ENCODE data around the gene IDH1.

The IDH1 gene

DNA sequence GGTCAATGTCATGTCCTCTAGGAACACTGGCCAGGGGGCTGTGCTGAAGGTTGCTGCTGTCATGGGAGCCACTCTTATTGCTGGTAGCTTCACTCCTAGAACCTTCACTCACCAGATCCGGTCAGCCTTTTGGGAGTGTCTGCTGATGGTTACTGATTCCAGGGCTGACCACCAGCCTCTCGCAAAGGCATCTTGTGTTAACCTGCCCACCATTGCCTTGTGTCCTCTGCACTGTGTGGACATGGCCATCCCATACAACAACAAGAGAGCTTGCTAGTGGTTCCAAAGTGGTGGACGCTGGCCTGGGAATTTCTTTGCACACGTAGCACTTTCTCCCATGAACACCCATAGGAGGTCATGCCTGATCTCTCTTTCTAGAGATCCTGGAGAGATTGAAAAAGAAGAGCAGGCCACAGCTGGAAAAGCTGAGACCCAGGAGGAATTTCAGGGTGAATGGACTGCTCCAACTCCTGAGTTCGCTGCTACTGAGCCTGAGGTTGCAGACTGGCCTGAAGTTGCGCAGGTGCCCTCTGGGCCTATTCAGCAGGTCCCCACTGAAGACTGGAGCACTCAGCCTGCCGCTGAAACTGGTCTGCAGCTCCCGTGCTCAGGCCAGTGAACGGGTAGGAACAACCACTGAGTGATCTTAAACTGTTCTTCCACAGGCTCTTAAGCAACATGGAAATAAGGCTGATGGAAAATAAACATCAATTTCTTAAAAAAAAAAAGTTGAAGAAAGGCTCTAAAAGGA is 46.4 kb downstream of the IDH1 start:
- no peak for DNase-seq

- DNase-seq, result no peak
Observed at GRCh38 chr2:208207769-208208168, 47.1 kb downstream of the IDH1 start.

- no peak for DNase-seq
Observed at GRCh38 chr2:208204166-208204565, 50.7 kb downstream of the IDH1 start.

- no peak for DNase-seq
Observed at GRCh38 chr2:208195531-208195930, 59.3 kb downstream of the IDH1 start.

DNA sequence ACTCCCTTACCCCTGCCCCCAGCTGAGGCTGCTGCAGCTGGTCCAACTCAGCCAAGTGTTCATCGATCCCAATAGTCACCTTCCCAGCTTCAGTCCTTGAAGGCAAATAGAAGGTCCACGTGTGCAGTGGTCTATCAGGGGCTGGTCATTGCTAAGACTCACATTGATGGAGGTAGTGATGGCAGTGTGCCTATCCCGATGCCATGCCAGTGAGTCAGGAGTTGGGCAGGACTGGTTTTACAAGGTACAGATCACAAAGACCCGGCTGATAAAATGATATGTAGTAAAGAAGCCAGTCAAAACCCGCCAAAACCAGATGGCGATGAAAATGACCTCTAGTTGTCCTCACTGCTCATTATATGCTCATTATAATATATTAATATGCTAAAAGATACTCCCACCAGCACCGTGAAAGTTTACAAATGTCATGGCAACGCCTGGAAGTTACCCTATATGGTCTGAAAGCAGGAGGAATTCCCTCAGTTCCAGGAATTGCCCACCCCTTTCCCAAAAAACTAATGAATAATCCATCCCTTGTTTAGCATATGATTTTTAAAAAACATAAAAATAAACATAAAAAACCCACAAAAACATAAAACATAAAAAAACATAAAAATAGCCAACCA is 62.1 kb downstream of the IDH1 start:
- no peak for DNase-seq

- no peak for DNase-seq
Observed at GRCh38 chr2:208189810-208190503, 64.9 kb downstream of the IDH1 start, which contains the start of gene C2orf80. Gene C2orf80, minus strand, starts transcription at chr2:208190030. Its CDS starts 3,044 bp downstream, at chr2:208186986.

GRCh38 chr2:208189069-208189809 is 65.6 kb downstream of the IDH1 start:
- DNase-seq, result no peak

DNA sequence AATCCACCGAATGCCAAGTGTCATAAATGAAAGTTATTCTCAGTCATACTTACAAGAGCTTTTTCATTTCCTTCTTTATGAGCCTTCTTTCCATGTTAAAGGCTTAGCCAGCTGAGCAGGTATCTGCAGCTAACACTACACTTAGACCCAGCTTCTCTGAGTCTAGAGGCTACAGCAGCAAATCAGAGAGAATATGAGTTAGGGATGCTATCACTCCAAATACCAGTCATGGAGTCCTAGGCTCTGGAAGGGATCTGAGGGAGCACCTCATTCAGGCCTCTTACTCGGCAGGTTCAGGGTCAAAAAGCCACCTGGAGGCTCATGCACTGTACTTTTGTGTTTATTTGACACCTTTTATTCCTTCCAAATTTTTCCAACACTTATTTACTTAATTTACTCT is 68.0 kb downstream of the IDH1 start:
- no peak for DNase-seq

DNA sequence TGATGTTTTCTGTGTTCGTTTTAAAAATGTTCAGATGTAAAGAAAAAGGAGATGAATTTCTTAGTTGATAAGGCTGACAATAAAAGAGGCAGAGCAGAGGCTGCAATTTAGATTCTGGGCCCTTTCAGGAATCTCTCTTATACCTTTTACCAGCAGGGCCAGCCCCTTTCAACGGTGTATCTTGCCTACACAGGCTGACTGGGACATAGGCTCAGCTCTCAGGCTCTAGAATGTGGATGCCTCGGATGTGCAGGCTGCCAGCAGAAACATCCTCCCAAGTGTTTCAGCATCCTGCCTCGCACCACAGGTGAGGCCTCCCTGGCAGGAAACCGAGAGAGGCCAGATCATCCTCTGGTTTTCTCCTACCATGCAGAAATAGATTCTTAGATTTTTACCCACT is 68.4 kb downstream of the IDH1 start:
- DNase-seq, result no peak
